Measurements from ENCODE around the gene ATP6V1G2. TPM values are rescaled to one million over a fixed set of nuclear protein-coding genes. Genes with fewer than 3 reads are reported as not detected.

The ATP6V1G2 gene
- total and polyA plus RNA-seq, 12 donors: 0.88 to 2.5 (median 2.0) TPM

DNA sequence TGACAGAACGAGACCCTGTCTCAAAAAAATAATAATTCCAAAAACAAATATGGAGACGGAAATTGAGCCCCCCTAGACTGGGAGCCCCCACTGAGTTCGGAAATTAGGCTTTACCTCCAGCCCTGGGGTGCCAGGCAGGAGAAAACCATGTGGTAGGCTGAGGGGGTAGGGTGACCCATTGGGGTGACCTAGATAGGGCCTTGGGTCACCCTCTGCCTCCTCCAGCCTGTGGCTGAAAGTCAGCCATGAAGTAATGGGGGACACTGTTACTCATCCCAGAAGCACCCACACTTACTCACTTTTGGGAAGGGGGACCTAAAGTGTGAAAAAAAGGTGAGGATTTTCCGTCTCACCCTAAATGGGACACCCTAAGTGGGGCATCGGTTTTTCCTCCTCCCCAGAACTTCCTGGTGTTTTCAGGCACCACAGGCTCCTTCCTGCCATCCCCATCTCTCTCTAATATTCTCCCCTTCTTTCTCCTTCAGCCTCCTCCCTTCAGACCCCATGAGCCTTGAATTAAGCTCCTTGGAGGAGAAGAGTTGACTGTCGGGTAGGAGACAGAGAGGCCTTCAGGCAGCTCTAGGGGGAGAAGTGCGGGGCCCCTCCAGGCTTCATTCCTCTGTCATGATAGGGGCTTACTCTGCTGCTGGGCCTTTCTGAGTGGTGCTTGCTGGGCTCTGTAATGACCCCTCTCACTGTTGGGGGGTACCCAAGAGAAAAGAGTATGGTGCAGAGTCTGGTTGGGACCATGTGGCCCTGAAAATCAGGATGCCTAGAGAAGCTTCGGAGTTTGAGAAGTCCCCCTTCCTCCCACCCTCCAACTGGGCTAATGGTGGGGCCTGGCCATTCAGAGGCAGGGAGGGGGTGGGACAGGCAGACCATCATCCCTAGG lies 33.4 kb upstream of the ATP6V1G2 start:
- no peaks in the 10 kb centered on the region for H3K27me3 ChIP-seq
- H3K36me3 ChIP-seq: peaks cover 0 to 19% (median 0%) of the 10 kb centered on the region in 9 donors
- TF ChIP-seq, protein P1, sequence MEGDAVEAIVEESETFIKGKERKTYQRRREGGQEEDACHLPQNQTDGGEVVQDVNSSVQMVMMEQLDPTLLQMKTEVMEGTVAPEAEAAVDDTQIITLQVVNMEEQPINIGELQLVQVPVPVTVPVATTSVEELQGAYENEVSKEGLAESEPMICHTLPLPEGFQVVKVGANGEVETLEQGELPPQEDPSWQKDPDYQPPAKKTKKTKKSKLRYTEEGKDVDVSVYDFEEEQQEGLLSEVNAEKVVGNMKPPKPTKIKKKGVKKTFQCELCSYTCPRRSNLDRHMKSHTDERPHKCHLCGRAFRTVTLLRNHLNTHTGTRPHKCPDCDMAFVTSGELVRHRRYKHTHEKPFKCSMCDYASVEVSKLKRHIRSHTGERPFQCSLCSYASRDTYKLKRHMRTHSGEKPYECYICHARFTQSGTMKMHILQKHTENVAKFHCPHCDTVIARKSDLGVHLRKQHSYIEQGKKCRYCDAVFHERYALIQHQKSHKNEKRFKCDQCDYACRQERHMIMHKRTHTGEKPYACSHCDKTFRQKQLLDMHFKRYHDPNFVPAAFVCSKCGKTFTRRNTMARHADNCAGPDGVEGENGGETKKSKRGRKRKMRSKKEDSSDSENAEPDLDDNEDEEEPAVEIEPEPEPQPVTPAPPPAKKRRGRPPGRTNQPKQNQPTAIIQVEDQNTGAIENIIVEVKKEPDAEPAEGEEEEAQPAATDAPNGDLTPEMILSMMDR (IDR thresholded peaks at IDR 0.05): no peak
- H3K27ac ChIP-seq: peak overlapping the region in 1 of 10 donors; percentile 94
- ATAC-seq (no peak), DNase-seq (no peak)
- H3K4me1 ChIP-seq: peaks cover 0 to 77% (median 17%) of the 10 kb centered on the region in 9 donors
- 92 to 95% methylated on average over 8 of the region's 8 CpGs for WGBS, 2 donors
- intact Hi-C loops (cut with DNase I): loop anchor here in 6 of 10 donors (2.0 to 5.0 kb wide), 5 partner anchors 17 to 33 kb away; partner anchors contain the start of genes ATP6V1G2 (in 5 of the 6) and NFKBIL1 (in 5 of the 6)
- H3K4me3 ChIP-seq: peak overlapping the region in 3 of 10 donors; percentile 80 to 86 (median 81)
- no peaks in the 10 kb centered on the region for H3K9me3 ChIP-seq

DNA sequence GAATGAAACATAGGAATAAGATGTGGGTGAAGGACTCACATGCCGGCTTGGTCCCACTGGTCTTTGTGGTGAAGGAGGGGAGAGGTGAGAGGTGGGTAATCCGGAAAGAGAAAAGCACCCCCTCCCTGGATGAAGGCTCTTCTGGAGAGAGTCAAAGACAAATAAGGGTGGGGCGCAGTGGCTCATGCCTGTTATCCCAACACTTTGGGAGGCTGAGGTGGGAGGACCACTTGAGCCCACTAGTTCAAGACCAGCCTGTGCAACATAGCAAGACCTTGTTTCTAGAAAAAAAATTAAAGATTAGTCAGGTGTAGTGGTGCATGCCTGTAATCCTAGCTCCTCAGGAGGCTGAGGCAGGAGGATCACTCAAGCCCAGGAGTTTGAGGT lies 32.7 kb upstream of the ATP6V1G2 start:
- Histone ChIP-seq H3K36me3 (peaks cover 0 to 19% (median 0%) of the 10 kb centered on the region in 9 donors), H3K27ac (peak overlapping the region in 1 of 10 donors; percentile 3), H3K4me1 (peaks cover 0 to 76% (median 18%) of the 10 kb centered on the region in 9 donors), H3K4me3 (no peak overlapping the region), H3K27me3 (no peaks in the 10 kb centered on the region), H3K9me3 (no peaks in the 10 kb centered on the region)
- ATAC-seq (no peak), DNase-seq (no peak)
- TF ChIP-seq, protein P1 (IDR thresholded peaks at IDR 0.05): no peak
- intact Hi-C loops (cut with DNase I): no loop called here
- WGBS, 2 donors: 90 to 94% methylated on average over 3 of the region's 3 CpGs

DNA sequence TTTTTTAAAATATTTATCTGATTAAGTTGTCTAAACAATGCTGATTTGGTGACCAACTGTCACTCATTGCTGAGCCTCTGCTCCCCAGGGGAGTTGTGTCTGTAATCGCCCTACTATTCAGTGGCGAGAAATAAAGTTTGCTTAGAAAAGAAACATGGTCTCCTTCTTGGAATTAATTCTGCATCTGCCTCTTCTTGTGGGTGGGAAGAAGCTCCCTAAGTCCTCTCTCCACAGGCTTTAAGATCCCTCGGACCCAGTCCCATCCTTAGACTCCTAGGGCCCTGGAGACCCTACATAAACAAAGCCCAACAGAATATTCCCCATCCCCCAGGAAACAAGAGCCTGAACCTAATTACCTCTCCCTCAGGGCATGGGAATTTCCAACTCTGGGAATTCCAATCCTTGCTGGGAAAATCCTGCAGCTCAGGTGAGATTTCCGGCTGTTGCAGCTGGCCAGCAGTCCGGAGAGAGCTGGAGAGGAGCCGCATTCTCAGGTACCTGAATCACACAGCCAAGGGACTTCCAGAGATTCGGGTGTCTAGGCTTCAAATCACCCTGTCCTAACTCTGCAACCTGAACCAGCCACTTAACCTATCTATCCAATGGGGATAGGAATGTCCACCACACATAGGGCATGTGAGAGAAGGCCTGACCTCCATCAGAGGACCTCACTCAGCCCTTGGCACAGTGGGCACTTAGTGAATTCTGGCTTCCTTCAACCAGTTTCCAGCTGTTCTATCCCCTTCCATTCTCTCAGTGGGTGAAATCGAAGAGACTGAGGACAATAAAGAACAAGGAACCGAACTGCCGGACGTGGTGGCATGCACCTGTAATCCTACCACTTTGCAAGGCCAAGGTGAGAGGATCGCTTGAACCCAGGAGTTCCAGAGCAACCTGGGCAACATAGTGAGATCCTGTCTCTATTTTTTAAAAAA lies 32.0 kb upstream of the ATP6V1G2 start:
- Histone ChIP-seq H3K4me1 (peaks cover 0 to 70% (median 18%) of the 10 kb centered on the region in 9 donors), H3K27me3 (no peaks in the 10 kb centered on the region), H3K27ac (peak overlapping the region in 2 of 10 donors; percentile 21 to 90), H3K9me3 (no peaks in the 10 kb centered on the region), H3K36me3 (peaks cover 0 to 19% (median 0%) of the 10 kb centered on the region in 9 donors), H3K4me3 (peak overlapping the region in 1 of 10 donors; percentile 65)
- TF ChIP-seq, protein P1 (IDR thresholded peaks at IDR 0.05): no peak
- no peak for DNase-seq
- 79% methylated on average over 12 of the region's 12 CpGs for WGBS, 2 donors
- intact Hi-C loops (cut with DNase I): no loop called here
- ATAC-seq: no peak

DNA sequence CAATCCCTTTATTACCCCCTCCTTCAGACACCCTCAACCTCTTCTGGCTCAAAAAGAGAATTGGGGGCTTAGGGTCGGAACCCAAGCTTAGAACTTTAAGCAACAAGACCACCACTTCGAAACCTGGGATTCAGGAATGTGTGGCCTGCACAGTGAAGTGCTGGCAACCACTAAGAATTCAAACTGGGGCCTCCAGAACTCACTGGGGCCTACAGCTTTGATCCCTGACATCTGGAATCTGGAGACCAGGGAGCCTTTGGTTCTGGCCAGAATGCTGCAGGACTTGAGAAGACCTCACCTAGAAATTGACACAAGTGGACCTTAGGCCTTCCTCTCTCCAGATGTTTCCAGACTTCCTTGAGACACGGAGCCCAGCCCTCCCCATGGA lies 31.2 kb upstream of the ATP6V1G2 start:
- peak overlapping the region in 2 of 10 donors; percentile 29 to 90 for H3K27ac ChIP-seq
- intact Hi-C loops (cut with DNase I): no loop called here
- 83% methylated on average over 3 of the region's 3 CpGs for WGBS, 2 donors

More for the DNA sequence above, 31.2 kb upstream of the ATP6V1G2 start:
- Histone ChIP-seq H3K4me1 (peaks cover 0 to 65% (median 17%) of the 10 kb centered on the region in 9 donors), H3K9me3 (no peaks in the 10 kb centered on the region), H3K27me3 (no peaks in the 10 kb centered on the region), H3K4me3 (peak overlapping the region in 1 of 10 donors; percentile 65), H3K36me3 (peaks cover 0 to 19% (median 0%) of the 10 kb centered on the region in 9 donors)
- DNase-seq (no peak), ATAC-seq (no peak)
- TF ChIP-seq, protein P1 (IDR thresholded peaks at IDR 0.05): no peak
